T-helper 1 cell treated with Interleukin-12 subunit alpha and Interleukin-12 subunit beta and Interleukin-4 antibody, amounts not matched to agents 30 μg/mL and 1 μg/mL, for 36 hours (primary cell): ENCODE measurements around the gene LSM4.
"Not testable (repeated sequence)": the region's sequence is repeated elsewhere in the genome, so short reads cannot be mapped to it uniquely, and the experiment has no call there.

Source experiments
- H3K27ac Mint-ChIP-seq: one replicate; pipeline ENCODE4 v1.8.0; 2021; ENCODE audit warnings: mild to moderate bottlenecking, mixed read lengths
- H3K27me3 Mint-ChIP-seq: one replicate; pipeline ENCODE4 v1.8.0; 2021; ENCODE audit warnings: low read depth, mixed read lengths
- H3K36me3 Mint-ChIP-seq: one replicate; pipeline ENCODE4 v1.8.0; 2021; ENCODE audit warnings: low read depth, mixed read lengths
- H3K4me1 Mint-ChIP-seq: one replicate; pipeline ENCODE4 v1.8.0; 2021; ENCODE audit warnings: low read depth, mixed read lengths
- H3K4me3 Mint-ChIP-seq: one replicate; pipeline ENCODE4 v1.8.0; 2021; ENCODE audit warnings: mild to moderate bottlenecking, moderate library complexity, mixed read lengths
- H3K9me3 Mint-ChIP-seq: one replicate; pipeline ENCODE4 v1.8.0; 2021; ENCODE audit warnings: mixed read lengths

Gene LSM4

GRCh38 chr19:18329035-18329376 lies 6.1 kb upstream of the LSM4 start:
- H3K4me3 Mint-ChIP-seq, result no peak overlapping the region
- H3K27ac Mint-ChIP-seq, result no peak overlapping the region
- H3K9me3 Mint-ChIP-seq, result no peaks in the 10 kb centered on the region
- no peaks in the 10 kb centered on the region for H3K27me3 Mint-ChIP-seq
- H3K36me3 Mint-ChIP-seq, result no peaks in the 10 kb centered on the region
- peaks cover 14% of the 10 kb centered on the region for H3K4me1 Mint-ChIP-seq

GRCh38 chr19:18328340-18329034 lies 5.6 kb upstream of the LSM4 start:
- Mint-ChIP-seq H3K9me3 (no peaks in the 10 kb centered on the region), H3K27me3 (no peaks in the 10 kb centered on the region), H3K4me3 (peak overlapping the region; percentile 68), H3K36me3 (no peaks in the 10 kb centered on the region), H3K4me1 (peaks cover 18% of the 10 kb centered on the region), H3K27ac (peak overlapping the region; percentile 50)

- Mint-ChIP-seq H3K27ac (no peak overlapping the region), H3K9me3 (no peaks in the 10 kb centered on the region), H3K4me3 (no peak overlapping the region), H3K4me1 (peaks cover 28% of the 10 kb centered on the region), H3K27me3 (no peaks in the 10 kb centered on the region), H3K36me3 (peaks cover 3% of the 10 kb centered on the region)
Measured at GRCh38 chr19:18326772-18327171, 3.9 kb upstream of the LSM4 start.

GRCh38 chr19:18324373-18324731 lies 1.5 kb upstream of the LSM4 start:
- H3K27ac Mint-ChIP-seq, result peak overlapping the region; percentile 90
- not testable (repeated sequence) for H3K9me3 Mint-ChIP-seq, H3K27me3 Mint-ChIP-seq, H3K4me3 Mint-ChIP-seq
- H3K36me3 Mint-ChIP-seq, result peaks cover 23% of the 10 kb centered on the region
- H3K4me1 Mint-ChIP-seq, result peaks cover 46% of the 10 kb centered on the region

GRCh38 chr19:18322318-18322758 lies 538 bp downstream of the LSM4 start:
- Mint-ChIP-seq H3K27ac (peak overlapping the region; percentile 93), H3K9me3 (no peaks in the 10 kb centered on the region), H3K4me3 (peak overlapping the region; percentile 92), H3K36me3 (peaks cover 25% of the 10 kb centered on the region), H3K27me3 (no peaks in the 10 kb centered on the region), H3K4me1 (peaks cover 52% of the 10 kb centered on the region)

GRCh38 chr19:18321734-18322102 lies 1.2 kb downstream of the LSM4 start:
- H3K27me3 Mint-ChIP-seq, result no peaks in the 10 kb centered on the region
- H3K4me3 Mint-ChIP-seq, result peak overlapping the region; percentile 92
- peak overlapping the region; percentile 93 for H3K27ac Mint-ChIP-seq
- H3K9me3 Mint-ChIP-seq, result no peaks in the 10 kb centered on the region
- peaks cover 25% of the 10 kb centered on the region for H3K36me3 Mint-ChIP-seq
- peaks cover 52% of the 10 kb centered on the region for H3K4me1 Mint-ChIP-seq

- no peaks in the 10 kb centered on the region for H3K27me3 Mint-ChIP-seq
- H3K36me3 Mint-ChIP-seq, result peaks cover 25% of the 10 kb centered on the region
- H3K4me1 Mint-ChIP-seq, result peaks cover 52% of the 10 kb centered on the region
- H3K4me3 Mint-ChIP-seq, result peak overlapping the region; percentile 92
- no peaks in the 10 kb centered on the region for H3K9me3 Mint-ChIP-seq
- H3K27ac Mint-ChIP-seq, result peak overlapping the region; percentile 93
Measured at GRCh38 chr19:18320865-18321733, 1.8 kb downstream of the LSM4 start.

GRCh38 chr19:18319591-18320135 lies 3.2 kb downstream of the LSM4 start:
- peaks cover 25% of the 10 kb centered on the region for H3K36me3 Mint-ChIP-seq
- H3K4me3 Mint-ChIP-seq, result peak overlapping the region; percentile 31
- no peaks in the 10 kb centered on the region for H3K9me3 Mint-ChIP-seq
- H3K27ac Mint-ChIP-seq, result peak overlapping the region; percentile 83
- no peaks in the 10 kb centered on the region for H3K27me3 Mint-ChIP-seq
- H3K4me1 Mint-ChIP-seq, result peaks cover 52% of the 10 kb centered on the region

- Mint-ChIP-seq H3K36me3 (peaks cover 28% of the 10 kb centered on the region), H3K27me3 (no peaks in the 10 kb centered on the region), H3K4me1 (peaks cover 44% of the 10 kb centered on the region), H3K4me3 (peak overlapping the region; percentile 72), H3K9me3 (no peaks in the 10 kb centered on the region), H3K27ac (peak overlapping the region; percentile 93)
Measured at GRCh38 chr19:18317961-18318800, 4.7 kb downstream of the LSM4 start.

GRCh38 chr19:18313398-18313797 lies 9.5 kb downstream of the LSM4 start:
- H3K27me3 Mint-ChIP-seq, result no peaks in the 10 kb centered on the region

GRCh38 chr19:18312092-18312534 lies 10.8 kb downstream of the LSM4 start:
- H3K36me3 Mint-ChIP-seq, result peaks cover 9% of the 10 kb centered on the region
- no peak overlapping the region for H3K27ac Mint-ChIP-seq
- no peak overlapping the region for H3K4me3 Mint-ChIP-seq
- no peaks in the 10 kb centered on the region for H3K27me3 Mint-ChIP-seq
- no peaks in the 10 kb centered on the region for H3K9me3 Mint-ChIP-seq
- H3K4me1 Mint-ChIP-seq, result peaks cover 3% of the 10 kb centered on the region

More at GRCh38 chr19:18313398-18313797, 9.5 kb downstream of the LSM4 start:
- Mint-ChIP-seq H3K4me3 (no peak overlapping the region), H3K27ac (no peak overlapping the region), H3K36me3 (peaks cover 3% of the 10 kb centered on the region), H3K4me1 (peaks cover 9% of the 10 kb centered on the region), H3K9me3 (no peaks in the 10 kb centered on the region)

GRCh38 chr19:18311502-18312091 lies 11.3 kb downstream of the LSM4 start:
- no peak overlapping the region for H3K27ac Mint-ChIP-seq

GRCh38 chr19:18310966-18311365 lies 11.9 kb downstream of the LSM4 start:
- peaks cover 8% of the 10 kb centered on the region for H3K4me1 Mint-ChIP-seq
- H3K36me3 Mint-ChIP-seq, result peaks cover 14% of the 10 kb centered on the region
- no peaks in the 10 kb centered on the region for H3K9me3 Mint-ChIP-seq
- H3K27ac Mint-ChIP-seq, result no peak overlapping the region
- H3K27me3 Mint-ChIP-seq, result no peaks in the 10 kb centered on the region
- H3K4me3 Mint-ChIP-seq, result no peak overlapping the region

More at GRCh38 chr19:18311502-18312091, 11.3 kb downstream of the LSM4 start:
- peaks cover 7% of the 10 kb centered on the region for H3K4me1 Mint-ChIP-seq
- H3K9me3 Mint-ChIP-seq, result no peaks in the 10 kb centered on the region
- H3K36me3 Mint-ChIP-seq, result peaks cover 13% of the 10 kb centered on the region
- H3K27me3 Mint-ChIP-seq, result no peaks in the 10 kb centered on the region
- H3K4me3 Mint-ChIP-seq, result no peak overlapping the region
